Lower leg skin (tissue), 3 donors: ENCODE data around the gene KLF2.

Source experiments
- POLR2A ChIP-seq, 2 donors: fragments of 450-650 bp; IDR thresholded peaks; one replicate each; pipeline ENCODE4 v1.6.1; 2016 to 2017; ENCODE audit warnings: antibody characterized with exemption in 2 of 2, mild to moderate bottlenecking in 1 of 2, moderate library complexity in 1 of 2
- TF ChIP-seq, protein P1 (sequence below), 3 donors: fragments of 450-650 bp; IDR thresholded peaks; one replicate each; pipeline ENCODE4 v1.5.1; 2016; ENCODE audit warnings: antibody characterized with exemption in 3 of 3, mild to moderate bottlenecking in 3 of 3, moderate library complexity in 2 of 3

- TF ChIP-seq, protein P1, sequence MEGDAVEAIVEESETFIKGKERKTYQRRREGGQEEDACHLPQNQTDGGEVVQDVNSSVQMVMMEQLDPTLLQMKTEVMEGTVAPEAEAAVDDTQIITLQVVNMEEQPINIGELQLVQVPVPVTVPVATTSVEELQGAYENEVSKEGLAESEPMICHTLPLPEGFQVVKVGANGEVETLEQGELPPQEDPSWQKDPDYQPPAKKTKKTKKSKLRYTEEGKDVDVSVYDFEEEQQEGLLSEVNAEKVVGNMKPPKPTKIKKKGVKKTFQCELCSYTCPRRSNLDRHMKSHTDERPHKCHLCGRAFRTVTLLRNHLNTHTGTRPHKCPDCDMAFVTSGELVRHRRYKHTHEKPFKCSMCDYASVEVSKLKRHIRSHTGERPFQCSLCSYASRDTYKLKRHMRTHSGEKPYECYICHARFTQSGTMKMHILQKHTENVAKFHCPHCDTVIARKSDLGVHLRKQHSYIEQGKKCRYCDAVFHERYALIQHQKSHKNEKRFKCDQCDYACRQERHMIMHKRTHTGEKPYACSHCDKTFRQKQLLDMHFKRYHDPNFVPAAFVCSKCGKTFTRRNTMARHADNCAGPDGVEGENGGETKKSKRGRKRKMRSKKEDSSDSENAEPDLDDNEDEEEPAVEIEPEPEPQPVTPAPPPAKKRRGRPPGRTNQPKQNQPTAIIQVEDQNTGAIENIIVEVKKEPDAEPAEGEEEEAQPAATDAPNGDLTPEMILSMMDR (IDR thresholded peaks at IDR 0.05): no peak
- no peak for TF ChIP-seq POLR2A (IDR thresholded peaks at IDR 0.05)
These were observed 38.7 kb downstream of the KLF2 start for GRCh38 chr19:16363133-16363851.
